ENCODE measurements around the gene ALKAL2.

- TF ChIP-seq POLR2A (IDR thresholded peaks at IDR 0.05): no peak
- TF ChIP-seq CTCF (IDR thresholded peaks at IDR 0.05): no peak
Observed at GRCh38 chr2:275466-275865, 12.4 kb downstream of the ALKAL2 start.
